Osteocyte (in vitro differentiated cells): ENCODE data around the gene CLDN15. TPM values are rescaled to one million over a fixed set of nuclear protein-coding genes. Genes with fewer than 3 reads are reported as not detected.

Source experiments
- DNase-seq: peaks from one replicate; pipeline ENCODE4 v3.0.0; 2021; ENCODE audit warnings: mixed read lengths; ENCODE audit not compliant: unreplicated experiment; ENCODE audit errors: extremely low spot score
- H3K27ac Mint-ChIP-seq: one replicate; pipeline ENCODE4 v1.8.0; 2021; ENCODE audit warnings: mild to moderate bottlenecking, mixed read lengths; ENCODE audit not compliant: unreplicated experiment
- H3K27me3 Mint-ChIP-seq: one replicate; pipeline ENCODE4 v1.8.0; 2021; ENCODE audit warnings: mixed read lengths; ENCODE audit not compliant: unreplicated experiment
- H3K36me3 Mint-ChIP-seq: one replicate; pipeline ENCODE4 v1.8.0; 2021; ENCODE audit warnings: mixed read lengths; ENCODE audit not compliant: unreplicated experiment
- H3K4me1 Mint-ChIP-seq: one replicate; pipeline ENCODE4 v1.8.0; 2021; ENCODE audit warnings: mixed read lengths; ENCODE audit not compliant: unreplicated experiment
- H3K4me3 Mint-ChIP-seq: one replicate; pipeline ENCODE4 v1.8.0; 2021; ENCODE audit warnings: mild to moderate bottlenecking, moderate library complexity, mixed read lengths; ENCODE audit not compliant: unreplicated experiment
- H3K9me3 Mint-ChIP-seq: one replicate; pipeline ENCODE4 v1.8.0; 2021; ENCODE audit warnings: mixed read lengths; ENCODE audit not compliant: unreplicated experiment
- CTCF ChIP-seq: fragments of 200-600 bp; sonication (generic); IDR thresholded peaks from 2 replicates; pipeline ENCODE4 v1.5.0; 2021; ENCODE audit warnings: antibody characterized with exemption, mild to moderate bottlenecking, moderate library complexity
- total RNA-seq: library from RNA; stranded (reverse); gene quantifications from 2 replicates; pipeline ENCODE4 v1.2.1, GENCODE V29; 2021

Gene CLDN15
- total RNA-seq, 1 donor from 2014 or later, result 11.4 TPM

DNA sequence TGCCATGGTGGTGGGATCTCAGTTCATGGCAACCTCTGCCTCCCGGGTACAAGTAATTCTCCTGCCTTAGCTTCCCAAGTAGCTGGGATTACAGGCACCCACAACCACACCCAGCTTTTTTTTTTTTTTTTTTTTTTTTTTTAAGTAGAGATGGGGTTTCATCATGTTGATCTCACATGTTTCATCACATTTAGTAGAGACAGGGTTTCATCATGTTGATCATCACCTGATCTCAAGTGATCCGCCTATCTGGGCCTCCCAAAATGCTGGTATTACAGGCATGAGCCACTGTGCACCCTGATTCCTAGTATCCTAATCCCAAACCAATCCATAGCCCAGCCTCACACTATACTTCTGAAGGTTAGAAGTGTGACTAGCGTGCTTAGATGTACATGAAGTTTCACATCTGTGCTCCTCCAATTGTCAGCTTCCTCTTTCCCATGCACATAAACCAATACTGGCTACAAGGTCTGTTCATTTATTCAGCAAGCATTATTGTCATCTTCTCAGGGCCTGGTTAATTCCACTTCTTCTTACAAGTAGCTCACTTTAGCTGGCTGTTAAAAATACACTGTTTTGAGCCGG is 50.7 kb downstream of the CLDN15 start:
- Mint-ChIP-seq H3K36me3 (no peaks in the 10 kb centered on the region), H3K27me3 (peaks cover 9% of the 10 kb centered on the region), H3K27ac (no peak overlapping the region), H3K4me3 (no peak overlapping the region), H3K9me3 (no peaks in the 10 kb centered on the region), H3K4me1 (peaks cover 4% of the 10 kb centered on the region)
- no peak for TF ChIP-seq CTCF
- no peak for DNase-seq

DNA sequence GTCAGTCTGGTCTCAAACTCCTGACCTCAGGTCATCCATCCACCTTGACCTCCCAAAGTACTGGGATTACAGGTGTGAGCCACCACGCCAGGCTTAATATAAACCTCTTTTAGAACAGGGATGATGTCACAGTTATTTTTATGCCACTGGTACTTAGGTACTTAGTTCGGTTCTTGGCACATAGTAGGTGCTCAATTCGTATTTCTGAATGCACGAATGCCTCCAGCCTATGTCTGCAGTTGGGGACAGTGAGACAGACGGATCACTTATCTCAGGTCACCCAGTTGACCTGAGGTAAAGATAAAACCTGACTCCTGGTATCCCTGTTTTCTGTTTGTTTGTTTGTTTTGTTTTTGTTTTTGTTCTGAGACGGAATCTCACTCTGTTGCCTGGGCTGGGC is 51.4 kb downstream of the CLDN15 start:
- Mint-ChIP-seq H3K9me3 (no peaks in the 10 kb centered on the region), H3K27me3 (peaks cover 10% of the 10 kb centered on the region), H3K36me3 (no peaks in the 10 kb centered on the region), H3K4me3 (no peak overlapping the region), H3K27ac (no peak overlapping the region), H3K4me1 (peaks cover 4% of the 10 kb centered on the region)
- no peak for TF ChIP-seq CTCF
- no peak for DNase-seq

DNA sequence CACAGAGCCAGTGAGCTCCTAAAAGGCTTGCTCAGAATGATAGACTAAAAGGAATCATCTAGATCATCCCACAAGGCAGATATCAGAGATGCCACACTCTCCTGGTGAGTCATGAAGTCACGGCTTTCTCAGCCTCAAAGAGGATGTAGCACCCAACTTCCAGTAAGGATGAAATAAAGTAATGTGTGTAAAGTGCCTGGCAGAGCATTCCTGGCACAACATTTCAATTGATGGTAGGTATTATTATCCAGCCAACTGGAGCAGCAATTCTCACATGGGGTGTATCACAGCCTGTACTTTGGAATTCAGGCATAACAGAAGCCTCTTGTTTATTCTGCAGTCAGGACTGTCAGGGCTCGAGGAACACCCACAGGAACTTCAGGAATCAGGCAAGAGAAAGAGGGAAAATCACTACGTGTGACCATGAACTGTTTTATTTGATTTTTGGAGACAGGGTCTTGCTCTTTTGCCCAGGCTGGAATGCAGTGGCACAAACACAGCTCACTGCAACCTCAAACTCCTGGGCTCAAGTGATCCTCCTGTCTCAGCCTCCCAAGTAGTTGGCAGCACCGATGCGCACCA is 52.3 kb downstream of the CLDN15 start:
- no peak overlapping the region for H3K4me3 Mint-ChIP-seq
- no peak for DNase-seq
- H3K4me1 Mint-ChIP-seq, result peaks cover 8% of the 10 kb centered on the region
- H3K36me3 Mint-ChIP-seq, result no peaks in the 10 kb centered on the region
- H3K27ac Mint-ChIP-seq, result no peak overlapping the region
- no peaks in the 10 kb centered on the region for H3K9me3 Mint-ChIP-seq
- no peak for TF ChIP-seq CTCF
- peaks cover 17% of the 10 kb centered on the region for H3K27me3 Mint-ChIP-seq

Other genes starting within 250 kb of the CLDN15 start
- not detected in 2 replicates for gene MUC17, start 217.7 kb downstream of the CLDN15 start, total RNA-seq
- 36.5 and 42.2 TPM in 2 replicates for gene TRIM56, start 152.3 kb downstream of the CLDN15 start, total RNA-seq
- 266 and 328 TPM in 2 replicates for gene SERPINE1, start 110.7 kb downstream of the CLDN15 start, total RNA-seq
- 52.9 and 57.9 TPM in 2 replicates for gene AP1S1, start 83.3 kb downstream of the CLDN15 start, total RNA-seq
- 0.16 and 0.24 TPM in 2 replicates for gene VGF, start 72.2 kb downstream of the CLDN15 start, total RNA-seq
- 0.16 TPM in 1 of 2 replicates, not detected in the other for gene NAT16, start 57.5 kb downstream of the CLDN15 start, total RNA-seq
- gene MOGAT3, start 36.8 kb downstream of the CLDN15 start, total RNA-seq, result not detected in 2 replicates
- 110 and 130 TPM in 2 replicates for gene PLOD3, start 20.2 kb downstream of the CLDN15 start, total RNA-seq
- gene ZNHIT1, start 19.6 kb downstream of the CLDN15 start, total RNA-seq, result 64.0 and 66.9 TPM in 2 replicates
- gene FIS1, start 7.3 kb upstream of the CLDN15 start, total RNA-seq, result 142 and 151 TPM in 2 replicates
- 25.2 and 29.3 TPM in 2 replicates for gene IFT22, start 84.0 kb upstream of the CLDN15 start, total RNA-seq
- 124 and 128 TPM in 2 replicates for gene COL26A1, start 125.1 kb upstream of the CLDN15 start, total RNA-seq